GM21825 (cell line): ENCODE results near the gene HAND1.
A peak's percentile ranks its signal among the peaks of the same experiment; 100 is the strongest.

Experiments used
- ATAC-seq: cut with Tn5 transposase; IDR thresholded peaks from one replicate; pipeline ENCODE4 v1.9.1; 2021; ENCODE audit warnings: mild to moderate bottlenecking, moderate library complexity; ENCODE audit not compliant: unreplicated experiment

Gene HAND1

GRCh38 chr5:154461531-154461930 is 16.5 kb downstream of the HAND1 start:
- no peak for ATAC-seq

- no peak for ATAC-seq
Measured at GRCh38 chr5:154460172-154460571, 17.9 kb downstream of the HAND1 start.

DNA sequence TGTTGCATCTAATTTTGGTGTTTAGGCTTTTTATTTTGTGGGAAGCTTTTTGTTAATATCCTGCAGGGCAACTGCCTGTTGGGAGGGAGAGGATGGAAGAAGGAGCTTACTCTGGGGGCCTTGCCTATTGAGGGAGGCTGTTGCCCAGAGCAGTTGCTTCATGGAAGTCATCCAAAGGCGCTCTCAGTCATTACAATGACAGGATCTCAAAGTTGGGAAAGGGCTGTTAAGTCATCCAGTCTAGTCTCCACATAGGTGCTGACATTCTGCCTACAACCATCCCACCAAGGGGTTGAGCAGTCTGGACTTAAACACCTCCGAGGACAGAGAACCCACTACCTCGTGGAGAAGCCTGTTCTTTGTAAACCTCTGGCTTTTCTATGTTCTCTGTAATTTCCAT is 19.0 kb downstream of the HAND1 start:
- no peak for ATAC-seq

GRCh38 chr5:154456540-154456939 is 21.5 kb downstream of the HAND1 start:
- ATAC-seq, result no peak

- no peak for ATAC-seq
Measured at GRCh38 chr5:154455585-154455984, 22.4 kb downstream of the HAND1 start.

DNA sequence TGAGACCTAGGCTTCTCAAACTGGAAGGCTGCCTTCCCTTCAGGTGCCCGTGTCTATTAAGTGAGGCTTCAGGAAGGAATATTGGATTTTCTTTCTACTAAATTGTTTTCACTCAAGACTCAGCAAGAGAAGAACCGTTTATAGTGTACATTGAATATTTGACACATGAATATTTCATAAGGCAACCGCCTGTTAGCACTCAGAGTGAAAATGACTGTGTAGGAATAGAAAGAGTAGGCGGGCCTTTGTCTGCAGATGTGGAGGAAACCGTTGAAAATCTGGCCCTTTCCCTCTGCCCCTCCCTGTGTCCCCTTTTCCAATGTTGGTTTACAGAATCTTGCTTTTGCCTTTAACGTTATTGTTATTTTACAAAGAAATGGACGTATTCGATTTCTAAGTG is 26.1 kb downstream of the HAND1 start:
- no peak for ATAC-seq

GRCh38 chr5:154449786-154450185 is 28.2 kb downstream of the HAND1 start:
- no peak for ATAC-seq

DNA sequence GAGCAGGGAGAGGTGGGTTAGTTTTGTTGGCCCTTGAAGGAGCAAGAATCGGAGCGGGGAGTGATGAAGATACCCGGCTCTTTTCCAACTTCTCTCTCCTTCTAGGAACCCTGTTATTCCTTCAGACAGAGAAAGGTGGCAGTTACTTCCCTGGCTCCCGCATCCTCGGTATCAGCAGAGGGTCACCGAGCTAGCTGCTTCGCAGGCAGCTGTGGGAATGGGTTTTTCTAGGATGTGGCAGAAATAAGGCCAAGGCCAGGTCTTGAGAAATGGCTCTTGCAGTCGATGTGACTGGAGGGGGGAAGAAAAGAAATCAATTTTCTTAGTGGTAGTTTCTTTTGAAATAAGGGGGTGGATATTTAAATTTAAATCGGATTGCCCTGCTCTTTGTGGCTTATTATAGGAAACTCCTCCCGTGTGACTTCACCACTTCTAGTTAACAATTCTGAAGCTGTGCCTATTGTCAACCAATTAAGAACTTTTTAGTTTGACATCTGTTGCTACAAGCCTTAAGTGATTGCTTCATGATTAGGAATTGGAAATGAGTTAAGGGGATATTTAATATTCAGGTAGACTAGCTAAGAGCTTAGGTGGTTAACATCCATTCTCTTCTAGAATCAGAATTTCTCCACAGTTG is 30.8 kb downstream of the HAND1 start:
- no peak for ATAC-seq

GRCh38 chr5:154446195-154447088 is 31.6 kb downstream of the HAND1 start:
- ATAC-seq, result peak; percentile 21

DNA sequence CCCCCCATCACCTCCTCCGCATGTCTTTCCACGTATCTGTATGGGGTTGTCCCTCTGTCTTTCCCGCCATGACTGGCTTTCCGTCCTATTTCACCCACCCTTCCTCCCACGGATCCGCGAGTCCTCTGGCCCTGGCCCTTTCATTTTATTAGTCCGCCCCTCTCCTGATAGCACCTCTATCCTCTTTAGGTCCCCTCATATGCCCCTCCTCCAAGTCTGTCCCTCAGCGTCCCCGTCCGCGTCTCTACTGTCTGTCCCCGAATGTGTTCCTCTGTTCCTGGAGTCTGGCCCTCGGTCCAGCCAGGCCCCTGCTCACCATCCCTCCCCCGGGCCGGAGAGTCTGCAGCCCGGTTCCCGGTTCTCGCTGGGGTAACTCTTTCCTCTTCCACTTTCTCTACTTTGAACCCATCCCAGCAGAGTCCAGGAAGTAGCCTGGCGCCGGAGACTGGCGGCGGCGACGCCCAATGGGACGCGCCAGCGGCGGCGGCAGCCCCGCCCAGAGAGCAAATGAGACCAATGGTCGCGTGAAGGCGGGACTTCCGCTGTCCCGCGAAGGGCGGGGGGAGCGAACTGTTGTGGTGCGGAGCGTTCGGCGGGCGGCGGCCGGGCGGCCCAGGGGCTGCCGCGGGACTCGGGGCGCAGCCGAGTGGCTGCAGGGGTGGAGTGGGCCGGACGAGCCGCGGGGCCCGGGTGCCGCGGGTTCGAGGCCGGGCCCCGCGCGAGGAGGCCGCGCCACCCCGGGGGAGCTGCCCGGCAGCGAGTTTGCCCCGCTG is 32.4 kb downstream of the HAND1 start, which contains the start of gene SAP30L:
TSS of gene SAP30L (plus strand) at position 576 of the 773 bp plus-strand sequence. CDS start 608 bp downstream, outside the sequence.
- peak; percentile 89 for ATAC-seq

- no peak for ATAC-seq
Measured at GRCh38 chr5:154444556-154445421, 33.2 kb downstream of the HAND1 start.

- ATAC-seq, result no peak
Measured at GRCh38 chr5:154442801-154443200, 35.2 kb downstream of the HAND1 start.

- ATAC-seq, result no peak
Measured at GRCh38 chr5:154440540-154440939, 37.5 kb downstream of the HAND1 start.

GRCh38 chr5:154437281-154437965 is 40.6 kb downstream of the HAND1 start:
- no peak for ATAC-seq

DNA sequence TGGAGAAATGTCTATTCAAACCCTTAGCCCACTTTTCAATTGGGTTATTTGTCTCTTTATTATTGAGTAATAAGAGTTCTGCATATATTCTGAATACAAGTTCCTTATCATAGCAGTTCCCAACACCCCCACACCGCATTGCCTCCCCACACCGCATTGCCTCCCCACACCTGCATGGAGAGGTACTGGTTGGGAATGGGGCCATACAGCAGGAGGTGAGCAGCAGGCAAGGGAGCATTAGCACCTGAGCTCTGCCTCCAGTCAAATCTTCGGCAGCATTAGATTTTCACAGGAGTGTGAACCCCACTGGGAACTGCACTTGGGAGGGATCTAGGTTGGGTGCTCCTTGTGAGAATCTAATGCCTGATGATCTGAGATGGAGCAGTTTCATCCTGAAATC is 42.8 kb downstream of the HAND1 start:
- ATAC-seq, result no peak

GRCh38 chr5:154430961-154431630 is 46.9 kb downstream of the HAND1 start:
- no peak for ATAC-seq

- no peak for ATAC-seq
Measured at GRCh38 chr5:154430466-154430865, 47.6 kb downstream of the HAND1 start.

- no peak for ATAC-seq
Measured at GRCh38 chr5:154429341-154429740, 48.7 kb downstream of the HAND1 start.

GRCh38 chr5:154428208-154428607 is 49.8 kb downstream of the HAND1 start:
- no peak for ATAC-seq
